Thoracic aorta (tissue), 2 donors: ENCODE measurements around the gene AUNIP. TPM values are rescaled to one million over a fixed set of nuclear protein-coding genes. Genes with fewer than 3 reads are reported as not detected.
A peak's percentile ranks its signal among the peaks of the same experiment; 100 is the strongest.

Source experiments
- ATAC-seq: fragments of 150-250 bp; one replicate; pipeline ENCODE4 v1.8.0; 2017; ENCODE audit warnings: low read depth; ENCODE audit not compliant: insufficient number of reproducible peaks, low FRiP score
- DNase-seq: peaks from one replicate; pipeline ENCODE4 v3.0.0-alpha.2; 2020; ENCODE audit warnings: low spot score
- H3K27ac ChIP-seq, 2 donors: fragments of 200-600 bp; sonication (generic); 1 replicate in 1 of 2; 2 replicates in 1 of 2; pipeline ENCODE4 v1.5.1; 2016; ENCODE audit warnings: mild to moderate bottlenecking in 2 of 2, moderate library complexity in 2 of 2
- H3K27me3 ChIP-seq: fragments of 200-600 bp; sonication (generic); replicated peaks from 2 replicates; pipeline ENCODE4 v1.6.0; 2016; ENCODE audit warnings: mild to moderate bottlenecking; ENCODE audit not compliant: insufficient read depth
- H3K36me3 ChIP-seq: fragments of 200-600 bp; sonication (generic); one replicate; pipeline ENCODE4 v1.5.1; 2016
- H3K4me1 ChIP-seq, 2 donors: fragments of 200-600 bp; sonication (generic); 1 replicate in 1 of 2; 2 replicates in 1 of 2; pipeline versions ENCODE4 v1.5.1 to v1.6.0; 2016; ENCODE audit warnings: low read depth in 2 of 2, mild to moderate bottlenecking in 1 of 2; ENCODE audit not compliant: control insufficient read depth in 1 of 2
- H3K4me3 ChIP-seq: fragments of 200-600 bp; sonication (generic); 2 replicates; pipeline ENCODE4 v1.5.1; 2016; ENCODE audit warnings: mild to moderate bottlenecking
- H3K9me3 ChIP-seq: fragments of 200-600 bp; sonication (generic); 2 replicates; pipeline ENCODE4 v1.5.1; 2016
- total RNA-seq, 2 donors: library from RNA; depleted of rRNA; stranded (reverse); fragments of >200 nt; gene quantifications; one replicate each; pipeline versions ENCODE4 v1.1.0 to v1.2.3, GENCODE V29; 2016
- TF ChIP-seq, protein P1 (sequence below): fragments of 200-600 bp; sonication (generic); IDR thresholded peaks from one replicate; pipeline ENCODE4 v1.5.1; 2019; ENCODE audit warnings: antibody characterized with exemption

AUNIP gene
- total RNA-seq, 2 donors from 2014 or later, result not detected

- DNase-seq (no peak), ATAC-seq (no peak)
- H3K27me3 ChIP-seq, result no peaks in the 10 kb centered on the region
- no peak overlapping the region for H3K4me3 ChIP-seq
- TF ChIP-seq, protein P1, sequence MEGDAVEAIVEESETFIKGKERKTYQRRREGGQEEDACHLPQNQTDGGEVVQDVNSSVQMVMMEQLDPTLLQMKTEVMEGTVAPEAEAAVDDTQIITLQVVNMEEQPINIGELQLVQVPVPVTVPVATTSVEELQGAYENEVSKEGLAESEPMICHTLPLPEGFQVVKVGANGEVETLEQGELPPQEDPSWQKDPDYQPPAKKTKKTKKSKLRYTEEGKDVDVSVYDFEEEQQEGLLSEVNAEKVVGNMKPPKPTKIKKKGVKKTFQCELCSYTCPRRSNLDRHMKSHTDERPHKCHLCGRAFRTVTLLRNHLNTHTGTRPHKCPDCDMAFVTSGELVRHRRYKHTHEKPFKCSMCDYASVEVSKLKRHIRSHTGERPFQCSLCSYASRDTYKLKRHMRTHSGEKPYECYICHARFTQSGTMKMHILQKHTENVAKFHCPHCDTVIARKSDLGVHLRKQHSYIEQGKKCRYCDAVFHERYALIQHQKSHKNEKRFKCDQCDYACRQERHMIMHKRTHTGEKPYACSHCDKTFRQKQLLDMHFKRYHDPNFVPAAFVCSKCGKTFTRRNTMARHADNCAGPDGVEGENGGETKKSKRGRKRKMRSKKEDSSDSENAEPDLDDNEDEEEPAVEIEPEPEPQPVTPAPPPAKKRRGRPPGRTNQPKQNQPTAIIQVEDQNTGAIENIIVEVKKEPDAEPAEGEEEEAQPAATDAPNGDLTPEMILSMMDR, result no peak
- peaks cover 15 to 28% of the 10 kb centered on the region in 2 donors for H3K4me1 ChIP-seq
- H3K36me3 ChIP-seq, result peaks cover 49% of the 10 kb centered on the region
- H3K27ac ChIP-seq, result no peak overlapping the region
- H3K9me3 ChIP-seq, result no peaks in the 10 kb centered on the region
Observed at GRCh38 chr1:25809929-25810328, 49.3 kb downstream of the AUNIP start.

- H3K9me3 ChIP-seq, result no peaks in the 10 kb centered on the region
- DNase-seq (no peak), ATAC-seq (no peak)
- TF ChIP-seq, protein P1, result no peak
- no peak overlapping the region for H3K4me3 ChIP-seq
- no peak overlapping the region for H3K27ac ChIP-seq
- no peaks in the 10 kb centered on the region for H3K27me3 ChIP-seq
- H3K36me3 ChIP-seq, result peaks cover 46% of the 10 kb centered on the region
- H3K4me1 ChIP-seq, result peaks cover 18 to 33% of the 10 kb centered on the region in 2 donors
Observed at GRCh38 chr1:25809283-25809926, 49.9 kb downstream of the AUNIP start.

DNA sequence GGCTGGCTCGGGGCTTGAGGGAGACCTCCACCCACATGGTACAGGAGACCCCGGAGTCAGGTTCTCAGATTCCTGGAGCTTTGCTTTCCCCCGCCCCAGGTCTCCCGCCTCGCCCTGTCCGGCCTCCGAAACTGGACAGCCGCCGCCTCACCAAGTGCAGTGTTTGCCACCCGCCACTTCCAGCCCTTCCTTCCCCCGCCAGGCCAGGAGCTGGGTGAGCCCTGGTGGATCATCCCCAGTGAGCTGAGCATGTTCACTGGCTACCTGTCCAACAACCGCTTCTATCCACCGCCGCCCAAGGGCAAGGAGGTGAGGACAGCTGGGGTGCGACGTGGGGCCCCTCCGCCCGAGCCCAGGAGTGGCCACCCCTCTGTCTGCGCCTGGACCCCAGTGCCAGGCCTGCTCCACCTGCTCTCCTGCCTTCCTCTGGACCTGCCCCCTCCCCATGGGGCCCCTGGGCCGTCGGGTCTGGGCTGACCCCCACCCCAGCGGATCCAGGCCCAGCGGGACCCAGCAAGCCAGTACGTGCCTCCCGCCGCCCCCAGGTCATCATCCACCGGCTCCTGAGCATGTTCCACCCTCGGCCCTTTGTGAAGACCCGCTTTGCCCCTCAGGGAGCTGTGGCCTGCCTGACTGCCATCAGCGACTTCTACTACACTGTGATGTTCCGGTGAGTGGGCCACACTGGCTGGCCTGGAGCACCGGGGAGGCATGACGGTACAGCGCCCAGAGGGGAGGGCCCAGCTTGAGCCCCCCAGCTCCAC is 50.6 kb downstream of the AUNIP start:
- no peak overlapping the region for H3K27ac ChIP-seq
- H3K4me3 ChIP-seq, result no peak overlapping the region
- H3K27me3 ChIP-seq, result no peaks in the 10 kb centered on the region
- no peaks in the 10 kb centered on the region for H3K9me3 ChIP-seq
- H3K36me3 ChIP-seq, result peaks cover 39% of the 10 kb centered on the region
- H3K4me1 ChIP-seq, result peaks cover 21 to 41% of the 10 kb centered on the region in 2 donors
- ATAC-seq (no peak), DNase-seq (no peak)
- TF ChIP-seq, protein P1, result no peak

DNA sequence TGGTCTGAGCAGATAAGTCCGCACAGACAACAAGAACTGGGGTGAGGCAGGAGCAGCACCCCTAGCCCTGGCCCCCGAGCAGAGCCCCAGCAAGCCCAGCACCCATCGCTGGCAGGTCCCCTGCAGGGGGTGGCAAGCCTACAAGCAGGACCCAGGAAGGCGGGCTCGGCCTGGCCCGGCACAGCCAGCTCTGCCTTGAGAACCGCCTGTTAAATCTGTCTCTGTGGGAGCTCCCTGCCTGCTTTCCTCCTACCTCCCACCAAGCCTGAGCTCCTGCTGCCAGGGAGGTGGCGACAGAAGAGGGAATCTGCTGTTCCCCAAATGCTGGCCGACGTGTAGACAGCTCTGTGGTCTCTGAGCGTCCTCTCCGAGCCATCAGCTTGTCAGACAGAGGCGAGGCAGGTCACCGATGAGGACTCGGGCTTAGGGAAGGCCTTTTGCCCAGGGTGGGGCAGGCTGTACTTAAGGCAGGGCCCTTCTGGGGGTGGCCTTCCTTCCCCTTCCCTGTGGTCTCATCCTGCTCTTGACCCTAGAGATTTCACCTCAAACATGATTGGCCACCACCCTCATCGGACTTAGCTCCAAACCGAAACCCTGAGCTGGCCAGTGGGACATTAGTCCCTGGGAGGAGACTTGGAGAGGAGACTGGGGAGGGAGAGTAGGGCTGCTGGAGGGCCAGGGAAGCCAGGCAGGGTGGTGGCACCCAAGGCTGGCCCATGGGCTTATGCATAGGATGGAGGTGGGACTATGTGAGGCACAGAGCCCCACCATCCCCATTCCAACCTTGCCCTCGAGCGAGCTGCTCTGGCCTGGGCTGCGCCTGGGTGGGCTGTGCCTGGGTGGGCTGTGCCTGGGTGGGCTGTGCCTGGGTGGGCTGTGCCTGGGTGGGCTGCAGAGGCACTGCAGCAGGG is 51.5 kb downstream of the AUNIP start:
- Histone ChIP-seq H3K27ac (peak overlapping the region in 1 of 2 donors; percentile 25), H3K36me3 (peaks cover 32% of the 10 kb centered on the region), H3K9me3 (no peaks in the 10 kb centered on the region), H3K4me3 (no peak overlapping the region), H3K4me1 (peaks cover 22 to 46% of the 10 kb centered on the region in 2 donors), H3K27me3 (no peaks in the 10 kb centered on the region)
- no peak for ATAC-seq
- TF ChIP-seq, protein P1, result no peak
- no peak for DNase-seq
